Sigmoid colon (tissue), 4 donors: ENCODE measurements around the gene NCAPD3.

Experiments
- CTCF ChIP-seq, 4 experiments: fragments of 450-650 bp in 3 of 4; fragments of 200-600 bp in 1 of 4; IDR thresholded peaks; one replicate each; pipeline ENCODE4 v1.5.1; 2016 to 2019; ENCODE audit warnings: antibody characterized with exemption in 4 of 4, mild to moderate bottlenecking in 3 of 4, moderate library complexity in 2 of 4
- POLR2A ChIP-seq, 2 donors: fragments of 450-650 bp; IDR thresholded peaks; one replicate each; pipeline ENCODE4 v1.6.1; 2016; ENCODE audit warnings: antibody characterized with exemption in 2 of 2, mild to moderate bottlenecking in 2 of 2, moderate library complexity in 2 of 2
- POLR2AphosphoS5 ChIP-seq, 4 donors: sonication (generic); formaldehyde crosslinking; IDR thresholded peaks; one replicate each; pipeline ENCODE4 v1.6.1; 2017; ENCODE audit warnings: antibody characterized with exemption in 4 of 4

- TF ChIP-seq POLR2AphosphoS5 (IDR thresholded peaks at IDR 0.05) (no peak), CTCF (IDR thresholded peaks at IDR 0.05) (no peak), POLR2A (IDR thresholded peaks at IDR 0.05) (no peak)
These were observed 70.4 kb downstream of the NCAPD3 start for GRCh38 chr11:134153147-134153905.
